HG02981 (cell line): ENCODE data around the gene SAA4.
"Not testable (repeated sequence)": the region's sequence is repeated elsewhere in the genome, so short reads cannot be mapped to it uniquely, and the experiment has no call there.

Experiments
- ATAC-seq: cut with Tn5 transposase; IDR thresholded peaks from one replicate; pipeline ENCODE4 v1.9.1; 2021; ENCODE audit warnings: mild to moderate bottlenecking, moderate library complexity; ENCODE audit not compliant: unreplicated experiment

SAA4 gene, protein sequence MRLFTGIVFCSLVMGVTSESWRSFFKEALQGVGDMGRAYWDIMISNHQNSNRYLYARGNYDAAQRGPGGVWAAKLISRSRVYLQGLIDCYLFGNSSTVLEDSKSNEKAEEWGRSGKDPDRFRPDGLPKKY

GRCh38 chr11:18236664-18237356 is at the start of gene SAA4:
Gene SAA4, minus strand, starts transcription at chr11:18236802. Its CDS starts 876 bp downstream, at chr11:18235926.
- ATAC-seq: no peak

GRCh38 chr11:18285841-18286240 is 49.2 kb upstream of the SAA4 start:
- no peak for ATAC-seq

DNA sequence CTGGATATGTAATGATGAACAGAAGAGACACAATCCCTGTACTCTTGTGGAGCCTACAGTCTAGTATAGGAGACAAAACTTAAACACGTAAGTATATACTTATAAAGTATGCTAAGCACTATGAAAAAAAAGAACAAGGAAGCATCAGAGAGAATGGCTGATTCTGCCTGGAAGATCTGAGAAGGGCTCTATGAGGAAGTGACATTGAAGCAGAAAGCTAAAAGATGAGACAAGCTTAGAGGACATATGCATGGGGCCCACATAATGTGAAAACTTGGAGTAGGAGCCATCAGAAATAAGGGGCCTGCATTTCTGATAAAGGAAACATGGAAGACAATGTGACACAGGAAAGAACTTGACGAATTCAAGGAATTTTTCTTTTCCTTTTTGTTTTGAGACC is 46.0 kb upstream of the SAA4 start:
- no peak for ATAC-seq

- ATAC-seq: peak; percentile 91
These were observed 43.9 kb upstream of the SAA4 start for GRCh38 chr11:18280438-18281045.

GRCh38 chr11:18277565-18278271 is 41.1 kb upstream of the SAA4 start:
- no peak for ATAC-seq

DNA sequence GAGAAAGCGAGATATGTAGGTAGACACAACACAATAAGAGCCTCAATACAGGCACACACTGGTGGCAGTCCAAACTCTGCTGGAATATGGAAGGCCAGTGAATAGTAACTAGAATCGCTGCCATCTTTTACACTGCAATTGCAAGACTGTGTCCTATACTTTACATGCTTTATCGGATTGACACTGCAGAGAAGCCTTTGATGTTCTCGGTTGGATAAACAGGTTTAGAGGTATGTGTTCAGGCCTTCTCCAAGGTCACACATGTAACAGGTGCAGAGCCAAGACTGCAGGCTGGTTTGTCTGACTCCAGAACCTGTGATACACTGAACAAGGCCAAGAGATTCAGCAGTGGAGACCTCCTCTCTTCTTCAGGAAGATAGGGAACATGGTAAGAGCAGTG is 34.6 kb upstream of the SAA4 start:
- no peak for ATAC-seq

GRCh38 chr11:18270102-18270501 is 33.5 kb upstream of the SAA4 start:
- ATAC-seq: no peak

DNA sequence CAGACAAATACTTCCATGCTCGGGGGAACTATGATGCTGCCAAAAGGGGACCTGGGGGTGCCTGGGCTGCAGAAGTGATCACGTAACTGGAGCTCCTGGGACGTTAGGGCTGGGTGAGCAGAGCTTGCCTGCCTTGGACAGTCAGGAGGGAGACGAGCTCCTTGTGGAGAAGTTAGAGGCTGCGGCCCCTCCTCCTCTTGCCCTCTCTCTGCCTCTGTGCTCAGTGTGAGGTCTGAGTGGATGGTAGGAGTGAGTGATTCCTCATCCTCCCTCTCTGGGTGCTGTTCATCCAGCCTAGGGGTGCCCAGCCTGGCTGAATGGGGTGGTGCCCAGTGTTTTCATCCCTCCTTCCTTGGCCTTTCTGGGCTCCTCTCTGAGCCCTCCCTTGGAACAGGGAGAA is 32.6 kb upstream of the SAA4 start:
- ATAC-seq: not testable (repeated sequence)

DNA sequence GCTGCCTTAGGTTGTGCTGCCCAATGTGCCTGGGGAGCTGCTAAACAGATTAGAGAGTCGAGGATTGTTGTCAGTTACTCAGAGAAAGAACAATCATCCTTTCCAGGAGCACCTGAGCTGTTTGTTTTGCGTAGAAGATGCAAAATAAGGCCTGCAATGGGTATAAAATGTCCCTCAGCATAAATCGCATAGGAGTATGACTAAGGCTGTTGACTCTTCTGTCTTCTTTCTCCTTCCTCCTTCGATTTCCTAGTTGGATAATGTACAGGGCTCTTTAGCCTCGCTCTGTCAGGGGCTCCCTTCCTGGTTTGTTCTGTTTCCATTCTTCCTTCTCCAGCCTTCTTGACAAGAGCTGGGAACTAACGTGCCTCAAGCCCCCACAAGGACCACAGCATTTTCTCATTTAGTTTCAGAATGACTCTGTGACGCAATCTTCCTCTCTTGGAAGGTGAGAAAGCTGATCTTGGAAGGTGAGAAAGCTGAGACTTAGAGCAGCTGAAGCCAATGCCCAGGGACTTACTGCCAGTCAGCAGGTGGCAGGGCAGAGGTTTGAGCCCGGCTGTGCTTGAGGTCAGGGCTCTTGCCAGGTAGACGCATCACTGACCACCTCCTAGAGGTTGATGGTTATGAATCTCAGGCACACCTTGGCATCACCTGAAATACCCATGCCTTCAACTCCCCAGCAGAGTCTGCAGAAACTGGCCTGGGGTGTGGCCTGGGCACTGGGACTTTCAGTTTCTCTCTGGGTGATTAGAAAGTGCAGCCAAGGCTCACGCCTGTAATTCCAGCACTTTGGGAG is 30.9 kb upstream of the SAA4 start:
- peak; percentile 65 for ATAC-seq

GRCh38 chr11:18265949-18266348 is 29.3 kb upstream of the SAA4 start, which contains the start of gene SAA1:
Gene SAA1, plus strand, starts transcription at chr11:18266264. Its CDS starts 624 bp downstream, at chr11:18266888.
- ATAC-seq: no peak

- no peak for ATAC-seq
These were observed 28.3 kb upstream of the SAA4 start for GRCh38 chr11:18264677-18265555.

DNA sequence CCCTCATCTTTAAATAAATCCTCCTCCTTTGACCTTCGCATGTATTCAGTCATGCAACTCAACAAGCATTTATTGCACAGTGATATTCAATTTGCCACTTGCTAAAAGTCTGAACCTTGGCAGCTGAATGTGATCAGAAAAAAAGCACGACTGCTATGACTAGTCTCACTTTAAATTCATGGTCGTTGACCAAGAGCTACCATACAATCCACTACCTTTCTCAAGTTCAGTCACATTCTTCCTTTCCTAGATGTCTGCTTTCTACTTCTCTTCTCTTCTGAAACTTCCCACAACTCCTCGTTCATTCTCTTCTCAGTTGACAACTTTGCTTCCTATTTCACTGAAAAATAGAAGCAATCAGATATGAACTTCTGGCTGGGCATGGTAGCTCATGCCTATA is 27.4 kb upstream of the SAA4 start:
- peak; percentile 36 for ATAC-seq

DNA sequence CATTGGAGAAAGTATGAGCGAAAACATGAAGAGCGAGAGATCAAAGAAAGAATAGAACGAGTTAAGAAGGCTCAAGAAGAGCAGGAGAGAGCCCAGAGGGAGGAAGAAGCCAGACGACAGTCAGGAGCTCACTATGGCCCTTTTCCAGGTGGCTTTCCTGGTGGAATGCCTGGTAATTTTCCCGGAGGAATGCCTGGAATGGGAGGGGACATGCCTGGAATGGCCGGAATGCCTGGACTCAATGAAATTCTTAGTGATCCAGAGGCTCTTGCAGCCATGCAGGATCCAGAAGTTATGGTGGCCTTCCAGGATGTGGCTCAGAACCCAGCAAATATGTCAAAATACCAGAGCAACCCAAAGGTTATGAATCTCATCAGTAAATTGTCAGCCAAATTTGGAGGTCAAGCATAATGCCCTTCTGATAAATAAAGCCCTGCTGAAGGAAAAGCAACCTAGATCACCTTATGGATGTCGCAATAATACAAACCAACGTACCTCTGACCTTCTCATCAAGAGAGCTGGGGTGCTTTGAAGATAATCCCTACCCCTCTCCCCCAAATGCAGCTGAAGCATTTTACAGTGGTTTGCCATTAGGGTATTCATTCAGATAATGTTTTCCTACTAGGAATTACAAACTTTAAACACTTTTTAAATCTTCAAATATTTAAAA is 26.2 kb upstream of the SAA4 start:
- ATAC-seq: not testable (repeated sequence)

DNA sequence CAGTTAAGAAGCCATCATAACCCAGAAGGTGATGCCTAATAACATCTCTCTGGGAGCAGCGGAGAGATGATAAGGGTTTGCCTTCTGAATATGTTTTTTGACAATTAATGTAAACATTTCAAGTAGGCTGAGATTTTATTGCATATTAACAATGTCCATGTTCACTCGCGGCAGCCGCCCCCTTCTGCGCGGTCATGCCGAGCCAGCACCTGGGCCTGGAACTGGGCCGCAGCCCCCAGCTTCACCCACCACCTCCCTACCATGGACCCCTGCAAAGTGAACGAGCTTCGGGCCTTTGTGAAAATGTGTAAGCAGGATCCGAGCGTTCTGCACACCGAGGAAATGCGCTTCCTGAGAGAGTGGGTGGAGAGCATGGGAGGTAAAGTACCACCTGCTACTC is 25.1 kb upstream of the SAA4 start:
- ATAC-seq: no peak

DNA sequence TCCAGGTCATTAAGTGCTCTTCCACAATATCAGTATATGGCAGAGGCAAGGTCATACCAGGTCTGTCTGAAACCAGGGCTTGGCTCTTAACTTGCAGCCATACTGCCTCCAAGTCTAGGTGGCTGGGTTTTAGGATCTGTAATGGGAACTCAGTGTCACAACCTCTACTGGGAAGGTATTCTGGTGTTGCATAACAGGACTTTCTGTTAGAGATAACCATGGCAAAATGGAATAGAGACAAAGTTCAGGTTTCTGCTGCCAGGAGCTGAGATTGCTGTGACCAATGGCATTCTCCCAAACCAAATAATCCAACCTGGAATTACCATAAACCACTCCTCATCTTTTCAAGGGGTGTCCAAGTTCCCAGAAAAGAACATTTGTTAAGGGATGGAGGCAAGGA is 22.7 kb upstream of the SAA4 start:
- ATAC-seq: no peak

DNA sequence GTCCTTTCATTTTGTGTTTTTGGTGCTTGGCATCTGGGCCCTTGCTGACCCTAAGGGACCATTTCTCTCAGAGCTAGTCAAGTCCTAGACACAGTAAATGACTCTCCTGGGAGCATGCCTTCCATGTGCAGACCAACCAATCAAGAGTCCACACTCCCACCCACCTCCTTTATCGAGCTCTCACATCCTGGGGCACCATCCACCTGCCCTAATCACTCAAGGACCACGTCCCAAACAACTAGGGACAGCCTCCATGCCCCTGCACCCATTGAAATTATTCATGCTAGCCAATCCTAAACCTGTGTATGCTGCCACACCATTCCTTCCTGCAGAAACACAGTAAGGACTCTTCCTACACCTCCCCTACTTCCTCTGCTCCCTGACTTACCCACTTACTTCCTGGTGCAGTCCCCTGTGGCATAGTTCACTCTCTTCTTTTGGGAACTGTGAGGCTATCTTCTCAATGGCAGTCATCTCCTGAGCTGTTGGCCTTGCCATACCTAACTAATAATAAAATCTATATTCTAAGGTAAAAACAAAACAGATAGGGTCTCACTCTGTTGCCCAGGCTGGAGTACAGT is 18.3 kb upstream of the SAA4 start:
- no peak for ATAC-seq

DNA sequence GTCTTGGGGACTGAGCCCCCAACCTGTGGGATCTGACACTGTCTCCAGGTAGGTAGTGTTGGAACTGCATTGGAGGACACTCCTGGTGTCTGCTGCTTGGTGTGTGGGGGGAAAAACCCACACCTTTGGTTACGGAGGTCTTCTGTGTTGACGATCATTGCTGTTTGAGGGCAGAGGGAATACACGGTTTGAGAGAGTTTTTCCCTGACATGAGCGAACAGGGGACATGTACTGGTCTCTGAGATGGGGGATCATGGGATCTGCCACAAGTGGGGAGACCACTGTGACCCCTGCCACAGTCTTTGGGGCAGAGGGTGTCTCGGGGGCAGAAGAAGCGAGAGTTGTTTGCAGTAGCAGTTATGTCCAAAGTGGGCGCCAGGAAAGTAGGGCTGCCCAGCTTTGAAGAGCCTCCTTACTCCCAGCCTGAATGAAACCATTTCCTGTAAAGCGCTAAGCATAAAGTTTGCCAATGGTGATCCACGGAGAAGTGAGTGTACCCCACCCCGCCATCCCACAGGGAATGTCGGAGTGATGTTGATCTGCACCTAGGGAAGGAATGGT is 17.3 kb upstream of the SAA4 start:
- ATAC-seq: no peak

DNA sequence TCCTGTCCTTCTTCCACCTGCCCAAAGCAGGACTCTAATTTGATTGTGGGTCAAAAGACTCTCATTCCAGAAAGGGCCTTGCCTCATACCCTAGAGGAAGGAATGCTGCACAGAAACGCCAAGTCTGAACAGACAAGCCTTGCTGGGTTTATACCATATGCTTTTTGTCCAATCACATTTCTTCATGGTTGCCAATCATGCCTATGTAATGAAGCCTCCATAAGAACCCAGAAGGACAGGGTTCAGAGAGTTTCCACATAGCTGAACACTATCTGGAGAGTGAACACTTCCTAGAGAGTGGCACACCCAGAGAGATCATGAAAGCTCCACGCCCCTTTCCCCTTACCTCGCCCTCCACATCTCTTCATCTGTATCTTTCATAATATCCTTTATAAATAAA is 16.6 kb upstream of the SAA4 start:
- no peak for ATAC-seq

DNA sequence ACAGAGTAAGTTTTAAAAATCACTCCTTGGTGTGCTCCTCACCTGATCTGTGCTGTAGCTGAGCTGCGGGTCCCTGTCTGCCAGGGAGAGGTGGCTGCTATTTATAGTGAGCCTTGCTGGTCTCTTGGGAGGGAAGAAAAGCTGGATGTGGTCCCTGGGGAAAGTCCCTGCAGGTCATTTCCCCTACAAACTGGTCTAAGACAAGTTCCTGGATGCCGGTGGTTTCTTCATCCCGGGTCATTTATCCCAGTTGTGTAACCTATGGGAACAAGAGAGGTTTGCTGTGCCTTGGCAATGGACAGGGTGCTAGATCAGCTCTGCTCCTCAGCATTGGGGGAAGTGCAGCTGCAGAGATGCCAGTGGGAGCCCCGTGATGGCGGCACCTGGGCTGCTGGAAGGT is 12.0 kb upstream of the SAA4 start, which contains the start of gene SAA2:
TSS of gene SAA2 (minus strand) at position 108 of the 400 bp plus-strand sequence. CDS start 657 bp downstream, outside the sequence.
- ATAC-seq: no peak
